Pancreas (tissue), 10 donors: ENCODE results near the gene HOXA4. TPM values are rescaled to one million over a fixed set of nuclear protein-coding genes. Genes with fewer than 3 reads are reported as not detected.

Experiments used
- ATAC-seq, 4 donors: fragments of 200-7000 bp; cut with Tn5 transposase; one replicate each; pipeline versions ENCODE4 v1.8.0 to v1.9.1; 2020; ENCODE audit warnings: mild to moderate bottlenecking in 4 of 4, moderate library complexity in 4 of 4
- DNase-seq, 6 donors: peaks; one replicate each; pipeline ENCODE4 v3.0.0-alpha.2; 2020
- FAIRE-seq: peaks from 2 replicates; lab custom pipeline; 2012; peaks lifted over from hg19 to GRCh38; lab: Jason Lieb, UNC
- H3K27ac ChIP-seq, 4 donors: fragments of 200-600 bp; sonication (generic); 1 replicate in 3 of 4; 2 replicates in 1 of 4; pipeline versions ENCODE4 v1.5.0 to v1.8.0; 2020
- H3K27me3 ChIP-seq, 4 donors: fragments of 200-600 bp; one replicate each; pipeline ENCODE4 v1.8.0; 2021
- H3K36me3 ChIP-seq, 3 donors: fragments of 200-600 bp; sonication (generic) in 1 of 3; one replicate each; pipeline versions ENCODE4 v1.5.0 to v1.8.0; 2020 to 2021
- H3K4me1 ChIP-seq, 3 donors: fragments of 200-600 bp; one replicate each; pipeline ENCODE4 v1.8.0; 2021
- H3K4me3 ChIP-seq, 4 donors: fragments of 200-600 bp; sonication (generic) in 2 of 4; one replicate each; pipeline versions ENCODE4 v1.5.0 to v1.8.0; 2020 to 2021
- H3K9me3 ChIP-seq, 4 donors: fragments of 200-600 bp; one replicate each; pipeline ENCODE4 v1.8.0; 2021
- CTCF ChIP-seq, 4 donors: fragments of 200-600 bp; sonication (generic) in 3 of 4; IDR thresholded peaks; one replicate each; pipeline versions ENCODE4 v1.5.0 to v1.8.0; 2021; ENCODE audit warnings: antibody characterized with exemption in 4 of 4
- WGBS, 2 donors: extraction: QIAGEN DNeasy Blood & Tissue Kit; methylation state at CpG; one replicate each; pipeline ENCODE4 v1.1.7; 2013; 5-methylcytosine and 5-hydroxymethylcytosine counted together
- intact Hi-C, 3 donors: fragments of 100-400 bp; cut with DNase I; formaldehyde crosslinking; loops; one replicate each; pipeline versions ENCODE4 v1.11.1 to v1.14.2; 2022
- polyA plus RNA-seq, 2 donors: library from polyadenylated mRNA; stranded (reverse); fragments of 200-250 nt; gene quantifications; one replicate each; pipeline ENCODE4 v1.2.3, GENCODE V29; 2013
- total RNA-seq, 6 donors: library from RNA; stranded (reverse); fragmentation: NEBNext Ultra II Directional in 4 of 6; extraction: Animal tissue kit (Norgen Biotek cat#: 25700) in 4 of 6; gene quantifications; one replicate each; pipeline versions ENCODE4 v1.2.1 to v1.2.4, GENCODE V29; 2021 to 2023
- donor health status: healthy with polysubstance abuse.
- donor health status: DM: no; HTN: no; CAD: no; lungs with moderate emphysema.
- donor health status: DM: no; HTN: no; CAD: no.
- donor health status: control.
- donor health status: control.
- donor health status: Bipolar disorder and iron deficiency.
- donor health status: DM: yes; HTN: yes; CAD: no.
- donor health status: DM: no; HTN: no; CAD: no.
- donor health status: DM: no; HTN: no; CAD: no.
- donor health status: DM: yes; HTN: yes; CAD: no.

The HOXA4 gene
- total and polyA plus RNA-seq, 8 donors: 0.19 to 2.4 (median 0.58) TPM

GRCh38 chr7:27160546-27161213 is 30.1 kb upstream of the HOXA4 start:
- FAIRE-seq (no peak), DNase-seq (peak; percentile 61 to 98 (median 88)), ATAC-seq (peak; percentile 86 to 94 (median 91))
- H3K27me3 ChIP-seq: peaks cover 13 to 74% (median 29%) of the 10 kb centered on the region in 4 donors
- H3K27ac ChIP-seq: no peak overlapping the region
- H3K4me1 ChIP-seq: peaks cover 0 to 7% (median 5%) of the 10 kb centered on the region in 3 donors
- 2% methylated on average over 54 of the region's 54 CpGs for WGBS, 2 donors
- H3K36me3 ChIP-seq: no peaks in the 10 kb centered on the region
- no peaks in the 10 kb centered on the region for H3K9me3 ChIP-seq
- H3K4me3 ChIP-seq: peak overlapping the region; percentile 29 to 82 (median 62)
- peak; percentile 99 to 100 (median 100) for TF ChIP-seq CTCF (IDR thresholded peaks at IDR 0.05)
- intact Hi-C loops: no loop called here

- Histone ChIP-seq H3K4me1 (peaks cover 0 to 7% (median 5%) of the 10 kb centered on the region in 3 donors), H3K36me3 (no peaks in the 10 kb centered on the region), H3K27me3 (peaks cover 13 to 74% (median 29%) of the 10 kb centered on the region in 4 donors), H3K27ac (no peak overlapping the region), H3K9me3 (no peaks in the 10 kb centered on the region), H3K4me3 (peak overlapping the region; percentile 29 to 82 (median 62))
- DNase-seq (peak in 3 of 6 donors; percentile 23 to 65 (median 57)), FAIRE-seq (no peak), ATAC-seq (peak; percentile 5 to 19 (median 9))
- no peak for TF ChIP-seq CTCF (IDR thresholded peaks at IDR 0.05)
- intact Hi-C loops: no loop called here
- 20 to 24% methylated on average over 23 of the region's 23 CpGs for WGBS, 2 donors
Observed at GRCh38 chr7:27160145-27160545, 29.6 kb upstream of the HOXA4 start.

- no peak for TF ChIP-seq CTCF (IDR thresholded peaks at IDR 0.05)
- WGBS, 2 donors: 43 to 49% methylated on average over 27 of the region's 27 CpGs
Observed at GRCh38 chr7:27159266-27160144, 28.9 kb upstream of the HOXA4 start.

GRCh38 chr7:27158436-27159265 is 28.1 kb upstream of the HOXA4 start:
- DNase-seq (peak in 4 of 6 donors; percentile 6 to 58 (median 28)), FAIRE-seq (no peak), ATAC-seq (no peak)
- Histone ChIP-seq H3K9me3 (no peaks in the 10 kb centered on the region), H3K27me3 (peaks cover 15 to 74% (median 35%) of the 10 kb centered on the region in 4 donors), H3K36me3 (no peaks in the 10 kb centered on the region), H3K27ac (no peak overlapping the region), H3K4me3 (no peak overlapping the region), H3K4me1 (peaks cover 0 to 5% (median 4%) of the 10 kb centered on the region in 3 donors)
- TF ChIP-seq CTCF (IDR thresholded peaks at IDR 0.05): no peak
- intact Hi-C loops: loop anchor here in 1 of 3 donors (10.0 kb wide), 1 partner anchor 1304 kb away; no protein-coding TSS in a partner anchor
- 18 to 19% methylated on average over 35 of the region's 35 CpGs for WGBS, 2 donors

More at GRCh38 chr7:27159266-27160144, 28.9 kb upstream of the HOXA4 start:
- DNase-seq: peak in 3 of 6 donors; percentile 5 to 52 (median 23)
- H3K27me3 ChIP-seq: peaks cover 14 to 74% (median 30%) of the 10 kb centered on the region in 4 donors
- H3K4me3 ChIP-seq: no peak overlapping the region
- ATAC-seq: no peak
- no peaks in the 10 kb centered on the region for H3K9me3 ChIP-seq
- no peaks in the 10 kb centered on the region for H3K36me3 ChIP-seq
- intact Hi-C loops: loop anchor here in 1 of 3 donors (10.0 kb wide), 1 partner anchor 1305 kb away; no protein-coding TSS in a partner anchor
- H3K4me1 ChIP-seq: peaks cover 0 to 5% (median 5%) of the 10 kb centered on the region in 3 donors
- FAIRE-seq: no peak
- H3K27ac ChIP-seq: no peak overlapping the region
